GM21786 (cell line): ENCODE results near the gene SHOX.

Experiments
- ATAC-seq: cut with Tn5 transposase; IDR thresholded peaks from one replicate; pipeline ENCODE4 v1.9.1; 2021; ENCODE audit not compliant: unreplicated experiment

Gene SHOX

DNA sequence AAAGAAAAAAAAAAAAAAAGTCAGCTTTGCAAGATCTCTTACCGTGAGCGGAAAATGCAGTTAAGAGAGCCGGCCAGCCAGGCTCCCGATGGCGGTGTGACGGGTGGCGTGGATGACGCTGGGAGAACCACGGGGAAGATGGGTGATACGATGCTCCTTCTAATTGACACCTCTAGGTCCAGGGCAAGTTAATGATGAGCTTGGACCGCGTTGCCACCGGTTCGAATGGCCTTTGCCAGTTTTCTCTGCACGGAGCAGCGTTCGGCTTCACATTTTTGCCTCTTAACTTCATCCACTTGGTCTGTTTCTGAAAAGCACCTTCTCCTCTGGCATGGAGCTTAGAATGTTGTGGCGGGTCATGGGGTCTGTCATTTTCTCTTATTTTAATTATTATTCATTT is 33.2 kb downstream of the SHOX start:
- ATAC-seq: no peak

DNA sequence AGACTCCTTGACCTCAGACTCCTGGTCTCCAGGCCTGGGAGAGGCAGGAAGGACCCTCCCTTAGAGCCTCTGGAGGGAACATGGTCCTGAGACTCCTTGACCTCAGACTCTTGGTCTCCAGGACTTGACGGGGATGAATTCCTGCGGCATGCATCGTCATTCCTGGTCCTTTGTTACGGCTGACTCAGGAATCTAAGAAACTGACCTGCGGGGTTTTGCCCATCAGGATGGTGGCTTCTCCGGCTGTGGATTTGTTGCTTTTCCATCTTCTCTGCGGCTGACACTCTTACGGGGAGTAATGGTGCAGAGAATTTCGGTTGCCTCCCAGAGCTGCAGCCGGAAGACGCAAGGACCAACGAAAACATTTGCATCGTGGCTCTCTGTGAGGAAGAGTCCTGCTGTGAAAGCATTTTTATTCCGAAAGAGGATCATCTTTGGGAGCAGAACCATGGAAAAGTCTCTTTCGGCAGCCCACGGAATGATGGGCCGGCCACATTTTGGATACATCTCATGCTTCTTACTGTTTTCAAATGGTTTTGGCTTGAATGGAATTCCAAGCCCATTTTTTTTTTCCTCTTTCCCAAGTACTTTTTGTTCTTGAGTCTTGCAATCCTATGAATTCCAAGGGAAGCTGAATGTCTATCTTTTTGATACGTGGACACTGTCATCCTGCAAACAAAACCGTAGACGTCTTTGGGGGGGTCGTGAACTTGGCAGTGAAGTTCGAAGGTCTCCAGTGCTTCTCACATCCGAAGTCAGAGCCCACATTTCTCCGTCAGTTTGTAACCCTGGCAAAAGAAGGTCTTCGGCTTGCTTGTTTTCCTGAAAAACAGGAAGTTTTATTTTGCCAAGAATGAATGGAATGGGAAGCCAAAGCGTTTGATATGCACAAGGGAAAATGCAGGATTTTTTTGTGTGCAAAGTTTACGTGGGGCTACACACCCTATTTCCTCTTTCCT is 36.5 kb downstream of the SHOX start:
- ATAC-seq: no peak

- no peak for ATAC-seq
Measured at GRCh38 chrX:670645-671044, 40.1 kb downstream of the SHOX start.

DNA sequence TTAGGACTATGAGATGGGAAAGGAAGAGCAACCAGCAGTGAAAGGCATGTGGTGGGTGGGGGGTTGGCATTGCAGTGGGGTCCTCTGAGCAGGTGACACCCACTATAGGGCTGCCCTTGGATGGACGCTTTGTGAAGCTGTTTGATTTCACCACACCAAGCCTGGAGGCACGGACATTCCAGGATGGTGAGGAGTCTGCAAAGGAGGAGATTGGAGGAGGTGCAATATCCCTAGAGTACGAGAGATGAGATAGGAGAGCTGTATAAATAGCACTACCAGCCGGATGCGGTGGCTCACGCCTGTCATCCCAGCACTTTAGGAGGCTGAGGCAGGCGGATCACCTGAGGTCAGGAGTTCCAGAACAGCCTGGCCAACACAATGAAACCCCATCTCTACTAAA is 42.3 kb downstream of the SHOX start:
- ATAC-seq: no peak

- no peak for ATAC-seq
Measured at GRCh38 chrX:675279-675954, 44.8 kb downstream of the SHOX start.

DNA sequence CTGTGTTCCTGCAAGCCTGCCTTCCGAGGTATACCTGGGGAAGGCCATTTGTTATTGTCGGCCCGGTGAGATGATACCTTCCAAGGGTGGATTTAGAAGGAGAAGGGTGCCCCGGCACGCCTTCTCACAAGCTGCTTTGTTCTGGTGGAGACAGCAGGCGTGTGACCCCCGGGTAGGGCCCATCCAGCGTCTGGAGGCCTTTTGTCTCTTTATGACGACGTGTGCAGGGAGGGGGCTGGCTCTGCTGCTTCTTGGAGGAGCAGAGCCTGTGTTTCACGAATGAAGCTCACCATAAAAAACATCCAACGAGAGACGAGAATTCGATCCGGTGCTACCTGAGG is 45.3 kb downstream of the SHOX start:
- ATAC-seq: no peak

GRCh38 chrX:677376-677775 is 46.8 kb downstream of the SHOX start:
- ATAC-seq: no peak

DNA sequence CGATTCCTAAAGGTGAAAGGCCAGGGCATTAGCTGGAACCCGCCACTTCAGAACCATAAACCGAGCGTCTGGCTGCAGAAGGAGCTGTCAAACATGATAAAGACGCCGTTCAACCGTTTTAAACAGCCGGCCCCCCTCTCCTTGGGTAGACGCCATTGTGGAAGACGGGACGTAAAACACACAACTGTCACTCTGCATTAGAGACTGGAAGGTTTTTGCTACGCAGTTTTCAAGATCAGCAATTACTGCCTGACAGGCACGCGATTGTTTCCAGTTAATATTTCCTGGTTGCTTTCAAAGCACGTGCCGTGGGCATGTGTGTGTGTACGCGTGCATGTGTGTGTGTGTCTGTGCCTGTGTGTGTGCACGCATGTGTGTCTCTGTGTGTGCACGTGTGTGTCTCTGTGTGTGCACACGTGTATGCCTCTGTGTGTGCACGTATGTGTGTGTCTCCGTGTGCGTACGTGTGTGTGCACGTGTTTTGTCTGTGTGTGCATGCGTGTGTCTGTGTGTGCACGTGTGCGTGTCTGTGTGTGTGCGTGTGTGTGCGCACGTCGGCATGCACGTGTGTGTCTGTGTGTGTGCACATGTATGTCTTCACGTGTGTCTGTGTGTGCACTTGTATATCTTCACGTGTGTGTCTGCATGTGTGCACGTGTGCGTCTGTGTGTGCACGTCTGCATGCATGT is 48.8 kb downstream of the SHOX start:
- no peak for ATAC-seq

GRCh38 chrX:680062-680461 is 49.5 kb downstream of the SHOX start:
- no peak for ATAC-seq

GRCh38 chrX:681989-682388 is 51.4 kb downstream of the SHOX start:
- no peak for ATAC-seq

GRCh38 chrX:682892-683291 is 52.3 kb downstream of the SHOX start:
- no peak for ATAC-seq

GRCh38 chrX:683576-683975 is 53.0 kb downstream of the SHOX start:
- ATAC-seq: no peak

GRCh38 chrX:685120-686032 is 54.8 kb downstream of the SHOX start:
- ATAC-seq: no peak

DNA sequence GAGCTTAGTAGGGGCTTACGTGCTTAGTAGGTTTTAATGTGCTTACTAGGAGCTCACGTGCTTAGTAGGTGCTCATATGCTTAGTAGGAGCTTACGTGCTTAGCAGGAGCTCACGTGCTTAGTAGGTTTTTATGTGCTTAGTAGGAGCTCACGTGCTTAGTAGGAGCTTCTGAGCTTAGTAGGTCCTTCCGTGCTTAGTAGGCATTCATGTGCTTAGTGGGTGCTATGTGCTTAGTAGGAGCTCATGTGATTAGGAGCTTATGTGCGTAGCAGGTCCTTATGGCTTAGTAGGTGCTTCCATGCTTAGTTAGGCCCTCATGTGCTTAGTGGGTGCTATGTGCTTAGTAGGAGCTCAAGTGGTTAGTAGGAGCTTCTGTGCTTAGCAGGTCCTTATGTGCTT is 59.4 kb downstream of the SHOX start:
- no peak for ATAC-seq

GRCh38 chrX:694800-695199 is 64.2 kb downstream of the SHOX start:
- no peak for ATAC-seq

DNA sequence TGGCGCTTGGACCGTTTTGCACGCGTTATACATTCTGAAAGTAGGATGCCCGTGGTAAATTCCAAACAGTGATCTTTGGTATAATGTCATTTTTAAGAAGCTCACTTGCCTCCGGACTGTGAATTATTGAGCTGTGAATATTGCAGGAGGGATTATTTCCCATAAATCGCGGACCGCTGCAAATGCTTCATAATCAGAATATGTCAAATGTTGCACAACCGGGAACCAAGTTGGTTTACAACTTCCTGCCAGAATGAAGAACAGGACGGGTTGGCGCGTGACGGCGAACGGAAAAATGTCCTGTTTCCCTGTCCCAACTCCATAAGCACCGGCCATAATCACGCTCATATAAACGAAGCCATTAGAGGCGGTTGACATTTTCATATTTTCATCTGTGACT is 67.6 kb downstream of the SHOX start:
- ATAC-seq: no peak

DNA sequence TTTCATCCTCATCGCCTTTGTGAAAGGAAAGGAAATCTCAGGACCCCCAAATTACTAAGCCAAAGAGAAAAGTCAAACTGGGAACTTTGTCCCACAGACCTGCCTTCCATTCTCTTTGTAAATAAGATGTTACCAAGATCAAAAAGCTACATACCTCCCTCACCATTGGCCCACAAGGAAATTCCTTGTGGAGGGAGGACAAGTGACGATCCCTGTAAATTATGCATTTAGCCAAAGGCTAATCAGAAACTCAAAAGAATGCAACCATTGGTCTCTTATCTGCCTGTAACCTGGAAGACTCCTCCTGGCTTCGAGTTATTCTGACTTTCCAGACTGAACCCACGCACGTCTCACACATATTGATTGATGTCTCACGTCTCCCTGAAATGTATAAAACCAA is 70.3 kb downstream of the SHOX start:
- no peak for ATAC-seq

DNA sequence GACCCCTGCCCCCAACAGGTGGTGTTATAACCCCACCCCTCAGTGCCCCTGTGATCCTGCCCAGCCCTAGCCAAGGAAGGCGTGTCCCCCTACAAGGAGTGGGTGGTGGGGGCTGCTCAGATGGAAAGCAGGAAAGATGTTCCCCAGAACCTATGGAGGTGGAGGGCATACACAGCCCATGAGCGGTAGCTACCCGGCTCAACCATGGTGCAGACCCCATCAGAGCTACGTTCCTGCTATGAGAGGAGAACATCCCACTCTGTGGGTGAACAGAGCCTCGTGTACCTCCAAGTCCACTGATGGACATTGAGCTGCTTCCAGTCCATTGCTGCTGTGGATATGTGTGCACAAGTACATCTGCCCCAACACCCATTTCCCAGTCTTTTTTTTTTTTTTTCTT is 71.1 kb downstream of the SHOX start:
- ATAC-seq: no peak

DNA sequence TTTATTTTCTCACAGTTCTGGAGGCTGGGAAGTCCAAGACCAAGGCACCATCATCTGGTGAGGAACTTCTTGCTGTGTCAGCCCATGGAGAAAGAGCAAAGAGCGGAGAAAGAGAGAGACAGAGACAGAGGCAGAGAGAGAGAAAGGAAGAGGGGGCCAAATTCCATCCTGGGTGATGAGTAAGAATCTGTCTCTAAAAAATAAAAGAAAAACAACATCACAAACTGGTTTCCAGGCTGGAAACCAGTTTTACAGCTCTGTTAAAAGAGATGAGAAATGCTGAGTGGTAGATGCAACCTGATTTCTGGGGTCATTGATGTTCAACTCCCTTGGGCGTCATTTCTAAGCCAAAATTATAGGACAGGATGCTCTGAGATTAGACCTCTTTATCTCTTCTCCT is 72.9 kb downstream of the SHOX start:
- ATAC-seq: no peak

DNA sequence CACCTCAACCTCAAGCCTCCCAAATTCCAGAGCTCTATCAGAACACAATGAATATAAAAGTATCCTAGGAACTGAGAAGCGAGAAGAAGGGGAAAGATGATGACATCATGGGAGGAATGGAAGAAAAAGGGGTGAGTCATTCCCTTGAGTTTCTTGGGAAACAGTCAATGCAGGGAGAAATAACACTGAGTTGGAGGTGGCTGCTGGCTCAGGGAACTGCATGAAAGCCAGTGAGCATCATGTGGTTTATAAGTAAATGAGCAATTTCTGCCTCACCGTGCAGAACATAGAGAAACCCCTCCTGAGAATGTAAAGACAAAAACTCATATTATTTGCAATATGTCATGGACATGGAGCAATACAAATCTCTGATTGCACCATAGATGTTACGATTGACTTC is 73.3 kb downstream of the SHOX start:
- ATAC-seq: no peak
